K562 (cell line): ENCODE data around the gene SRL.

Source experiments
- EZH2 ChIP-seq: IDR thresholded peaks from 2 replicates; pipeline ENCODE4 v1.6.1; 2012; ENCODE audit warnings: low read depth, mild to moderate bottlenecking, inconsistent platforms, low read length, borderline replicate concordance
- PPARD ChIP-seq: fragments of 250-450 bp; sonication (Bioruptor Pico); IDR thresholded peaks from 2 replicates; pipeline ENCODE4 v1.8.0; 2022; ENCODE audit warnings: inconsistent platforms, mild to moderate bottlenecking, moderate library complexity
- SMC3 ChIP-seq: conservative IDR thresholded peaks from 2 replicates; pipeline ENCODE4 v1.6.1; 2011; ENCODE audit warnings: low read depth, low read length, improper control_type of control experiment; ENCODE audit not compliant: insufficient read depth
- ZNF24 ChIP-seq: fragments of 450-650 bp; IDR thresholded peaks from 2 replicates; pipeline ENCODE4 v1.6.1; 2016
- TF ChIP-seq, protein P1 (sequence below): fragments of 450-650 bp; formaldehyde crosslinking; IDR thresholded peaks from 2 replicates; pipeline ENCODE4 v1.4.0; 2022; ENCODE audit warnings: mild to moderate bottlenecking, moderate library complexity
- TF ChIP-seq, protein P2 (sequence below), 3 experiments: IDR thresholded peaks in 2 of 3; conservative IDR thresholded peaks in 1 of 3; 2 replicates each; pipeline ENCODE4 v1.5.1; 2011 to 2012; ENCODE audit warnings: low read length in 3 of 3, mild to moderate bottlenecking in 3 of 3, control low read depth in 2 of 3, improper control_type of control experiment in 1 of 3, inconsistent platforms in 1 of 3, low read depth in 1 of 3, mixed read lengths in 1 of 3, moderate library complexity in 1 of 3; ENCODE audit not compliant: insufficient read depth in 2 of 3
- TF ChIP-seq, protein P3 (sequence below): sonication (generic); formaldehyde crosslinking; IDR thresholded peaks from 2 replicates; pipeline ENCODE4 v1.9.0; 2022; ENCODE audit warnings: mild to moderate bottlenecking, missing genetic modification reagents
- TF ChIP-seq, protein P4 (sequence below), 2 experiments: IDR thresholded peaks; 2 replicates each; pipeline ENCODE4 v1.6.1; 2011; ENCODE audit warnings: borderline replicate concordance in 1 of 2, control low read depth in 1 of 2, low read depth in 1 of 2, low read length in 1 of 2, mild to moderate bottlenecking in 1 of 2, mixed read lengths in 1 of 2, moderate library complexity in 1 of 2; ENCODE audit not compliant: insufficient read depth in 1 of 2, insufficient read length in 1 of 2, poor library complexity in 1 of 2, severe bottlenecking in 1 of 2; ENCODE audit errors: extremely low read depth in 1 of 2

DNA sequence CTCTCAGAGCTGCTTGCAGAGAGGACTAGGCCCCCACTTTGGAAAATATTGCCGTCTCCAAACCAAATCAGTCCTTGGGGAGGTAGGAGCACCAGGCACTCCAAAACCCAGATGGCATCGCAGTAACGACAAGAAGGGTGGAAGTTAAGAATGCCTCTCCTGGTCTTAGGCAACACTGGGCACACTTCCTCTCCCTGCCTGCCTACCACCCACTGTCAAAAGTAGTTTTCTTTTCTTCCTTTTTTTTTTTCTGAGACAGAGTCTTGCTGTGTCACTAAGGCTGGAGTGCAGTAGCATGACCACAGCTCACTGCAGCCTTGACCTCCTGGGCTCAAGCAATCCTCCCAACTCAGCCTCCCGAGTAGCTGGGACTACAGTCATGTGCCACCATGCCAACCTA lies 47.2 kb downstream of the SRL start:
- TF ChIP-seq, protein P1, sequence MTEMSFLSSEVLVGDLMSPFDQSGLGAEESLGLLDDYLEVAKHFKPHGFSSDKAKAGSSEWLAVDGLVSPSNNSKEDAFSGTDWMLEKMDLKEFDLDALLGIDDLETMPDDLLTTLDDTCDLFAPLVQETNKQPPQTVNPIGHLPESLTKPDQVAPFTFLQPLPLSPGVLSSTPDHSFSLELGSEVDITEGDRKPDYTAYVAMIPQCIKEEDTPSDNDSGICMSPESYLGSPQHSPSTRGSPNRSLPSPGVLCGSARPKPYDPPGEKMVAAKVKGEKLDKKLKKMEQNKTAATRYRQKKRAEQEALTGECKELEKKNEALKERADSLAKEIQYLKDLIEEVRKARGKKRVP (CRISPR knock-in tag), result no peak
- TF ChIP-seq, protein P2, sequence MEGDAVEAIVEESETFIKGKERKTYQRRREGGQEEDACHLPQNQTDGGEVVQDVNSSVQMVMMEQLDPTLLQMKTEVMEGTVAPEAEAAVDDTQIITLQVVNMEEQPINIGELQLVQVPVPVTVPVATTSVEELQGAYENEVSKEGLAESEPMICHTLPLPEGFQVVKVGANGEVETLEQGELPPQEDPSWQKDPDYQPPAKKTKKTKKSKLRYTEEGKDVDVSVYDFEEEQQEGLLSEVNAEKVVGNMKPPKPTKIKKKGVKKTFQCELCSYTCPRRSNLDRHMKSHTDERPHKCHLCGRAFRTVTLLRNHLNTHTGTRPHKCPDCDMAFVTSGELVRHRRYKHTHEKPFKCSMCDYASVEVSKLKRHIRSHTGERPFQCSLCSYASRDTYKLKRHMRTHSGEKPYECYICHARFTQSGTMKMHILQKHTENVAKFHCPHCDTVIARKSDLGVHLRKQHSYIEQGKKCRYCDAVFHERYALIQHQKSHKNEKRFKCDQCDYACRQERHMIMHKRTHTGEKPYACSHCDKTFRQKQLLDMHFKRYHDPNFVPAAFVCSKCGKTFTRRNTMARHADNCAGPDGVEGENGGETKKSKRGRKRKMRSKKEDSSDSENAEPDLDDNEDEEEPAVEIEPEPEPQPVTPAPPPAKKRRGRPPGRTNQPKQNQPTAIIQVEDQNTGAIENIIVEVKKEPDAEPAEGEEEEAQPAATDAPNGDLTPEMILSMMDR (IDR thresholded peaks at IDR 0.05 in 2 of 3, conservative IDR thresholded peaks at IDR 0.05 in 1 of 3; ENCODE audit: insufficient read depth in 2 of 3, low read depth in 1 of 3, low read length in 3 of 3), result no peak
- TF ChIP-seq, protein P3, sequence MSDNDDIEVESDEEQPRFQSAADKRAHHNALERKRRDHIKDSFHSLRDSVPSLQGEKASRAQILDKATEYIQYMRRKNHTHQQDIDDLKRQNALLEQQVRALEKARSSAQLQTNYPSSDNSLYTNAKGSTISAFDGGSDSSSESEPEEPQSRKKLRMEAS (CRISPR knock-in tag), result no peak
- TF ChIP-seq ZNF24 (no peak), EZH2 (no peak), PPARD (CRISPR knock-in tag) (no peak), SMC3 (no peak)
- TF ChIP-seq, protein P4, sequence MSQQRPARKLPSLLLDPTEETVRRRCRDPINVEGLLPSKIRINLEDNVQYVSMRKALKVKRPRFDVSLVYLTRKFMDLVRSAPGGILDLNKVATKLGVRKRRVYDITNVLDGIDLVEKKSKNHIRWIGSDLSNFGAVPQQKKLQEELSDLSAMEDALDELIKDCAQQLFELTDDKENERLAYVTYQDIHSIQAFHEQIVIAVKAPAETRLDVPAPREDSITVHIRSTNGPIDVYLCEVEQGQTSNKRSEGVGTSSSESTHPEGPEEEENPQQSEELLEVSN (IDR thresholded peaks at IDR 0.05; ENCODE audit: borderline replicate concordance in 1 of 2, extremely low read depth in 1 of 2, insufficient read depth in 1 of 2, insufficient read length in 1 of 2, low read depth in 1 of 2, low read length in 1 of 2, poor library complexity in 1 of 2, severe bottlenecking in 1 of 2), result no peak
